Adrenal gland (tissue), 12 donors: ENCODE results near the gene MITF. TPM values are rescaled to one million over a fixed set of nuclear protein-coding genes. Genes with fewer than 3 reads are reported as not detected.

Source experiments
- DNase-seq, 7 donors: peaks; one replicate each; pipeline ENCODE4 v3.0.0-alpha.2; 2019 to 2020
- H3K27ac ChIP-seq, 5 donors: fragments of 200-600 bp; sonication (generic) in 4 of 5; 1 replicate in 3 of 5; 2 replicates in 2 of 5; pipeline versions ENCODE4 v1.5.1 to v1.8.0; 2016 to 2020; ENCODE audit warnings: mild to moderate bottlenecking in 1 of 5
- H3K27me3 ChIP-seq: fragments of 200-600 bp; 2 replicates; pipeline ENCODE4 v1.8.0; 2021
- H3K36me3 ChIP-seq, 2 donors: fragments of 200-600 bp; replicated peaks in 1 of 2; 1 replicate in 1 of 2; 2 replicates in 1 of 2; pipeline versions ENCODE4 v1.5.1 to v1.8.0; 2018 to 2022
- H3K4me1 ChIP-seq, 2 donors: fragments of 200-600 bp; replicated peaks in 1 of 2; 1 replicate in 1 of 2; 2 replicates in 1 of 2; pipeline versions ENCODE4 v1.5.1 to v1.8.0; 2018 to 2021
- H3K4me3 ChIP-seq, 4 donors: fragments of 200-600 bp; sonication (generic) in 3 of 4; one replicate each; pipeline ENCODE4 v1.5.1; 2016 to 2018
- H3K9me3 ChIP-seq, 3 donors: fragments of 200-600 bp; sonication (generic) in 1 of 3; replicated peaks in 1 of 3; 1 replicate in 2 of 3; 2 replicates in 1 of 3; pipeline versions ENCODE4 v1.5.1 to v1.8.0; 2016 to 2021
- POLR2A ChIP-seq, 2 donors: fragments of 450-650 bp; IDR thresholded peaks; one replicate each; pipeline ENCODE4 v1.6.1; 2017; ENCODE audit warnings: antibody characterized with exemption in 2 of 2, mild to moderate bottlenecking in 2 of 2, moderate library complexity in 1 of 2
- WGBS, 4 donors: extraction: QIAGEN DNeasy Blood & Tissue Kit in 2 of 4; methylation state at CpG; one replicate each; pipeline versions ENCODE4 v1.1.5 to v1.1.7; 2013 to 2017; 5-methylcytosine and 5-hydroxymethylcytosine counted together
- intact Hi-C, 2 donors: fragments of 100-400 bp; cut with DNase I; formaldehyde crosslinking; loops; one replicate each; pipeline versions ENCODE4 v1.14.1 to v1.15.0; 2022 to 2023
- polyA plus RNA-seq, 3 donors: library from polyadenylated mRNA; stranded (reverse); fragments of 200-250 nt in 2 of 3; fragments of 350-450 nt in 1 of 3; fragmentation: Illumina TruSeq in 1 of 3; extraction: RNeasy Lipid Tissue Mini Kit (QIAGEN cat#74804) in 1 of 3; gene quantifications; one replicate each; pipeline ENCODE4 v1.2.3, GENCODE V29; 2013 to 2014
- total RNA-seq, 9 donors: library from RNA; depleted of rRNA in 4 of 9; stranded (reverse); fragments of >200 nt in 4 of 9; fragments of 120-200 nt in 1 of 9; fragmentation: NEBNext Ultra II Directional in 1 of 9; extraction: Animal tissue kit (Norgen Biotek cat#: 25700) in 1 of 9; gene quantifications; one replicate each; pipeline versions ENCODE4 v1.1.0 to v1.2.4, GENCODE V29; 2013 to 2023
- TF ChIP-seq, protein P1 (sequence below), 6 experiments: fragments of 450-650 bp in 4 of 6; fragments of 200-600 bp in 2 of 6; sonication (generic) in 1 of 6; IDR thresholded peaks; 1 replicate in 5 of 6; 2 replicates in 1 of 6; pipeline versions ENCODE4 v1.5.1 to v1.8.0; 2016 to 2021; ENCODE audit warnings: antibody characterized with exemption in 6 of 6, mild to moderate bottlenecking in 2 of 6, moderate library complexity in 1 of 6
- donor health status: healthy with polysubstance abuse.
- donor health status: Bipolar disorder and iron deficiency.
- donor health status: DM: yes; HTN: yes; CAD: no.
- donor health status: DM: no; HTN: no; CAD: no.
- donor health status: DM: no; HTN: no; CAD: no.
- donor health status: DM: yes; HTN: yes; CAD: no.

Gene MITF
- total and polyA plus RNA-seq, 12 donors, result 2.4 to 23.4 (median 10.6) TPM

DNA sequence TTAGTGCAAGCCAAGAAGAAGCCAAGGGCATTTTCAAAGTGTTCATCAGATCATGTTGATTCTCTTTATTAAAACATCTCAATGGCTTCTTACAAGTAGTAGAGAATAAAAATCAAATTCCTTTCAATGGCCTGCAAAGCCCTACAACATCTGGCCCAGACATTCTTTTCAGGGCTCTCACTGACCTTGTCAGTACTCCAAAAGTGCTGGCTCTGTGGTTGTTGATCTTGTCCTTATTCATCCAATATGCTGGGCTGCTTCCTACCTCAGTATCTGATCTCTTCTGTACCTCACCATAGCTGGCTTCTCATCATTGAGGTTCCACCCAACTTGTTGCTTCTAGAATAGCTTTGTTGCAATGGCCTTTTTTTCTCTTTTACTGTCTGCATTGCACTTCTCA lies 186.2 kb downstream of the MITF start:
- Histone ChIP-seq H3K4me1 (no peaks in the 10 kb centered on the region), H3K27me3 (no peaks in the 10 kb centered on the region), H3K9me3 (no peaks in the 10 kb centered on the region), H3K36me3 (no peaks in the 10 kb centered on the region), H3K27ac (no peak overlapping the region), H3K4me3 (no peak overlapping the region)
- no peak for DNase-seq
- intact Hi-C loops, result no loop called here
- TF ChIP-seq, protein P1, sequence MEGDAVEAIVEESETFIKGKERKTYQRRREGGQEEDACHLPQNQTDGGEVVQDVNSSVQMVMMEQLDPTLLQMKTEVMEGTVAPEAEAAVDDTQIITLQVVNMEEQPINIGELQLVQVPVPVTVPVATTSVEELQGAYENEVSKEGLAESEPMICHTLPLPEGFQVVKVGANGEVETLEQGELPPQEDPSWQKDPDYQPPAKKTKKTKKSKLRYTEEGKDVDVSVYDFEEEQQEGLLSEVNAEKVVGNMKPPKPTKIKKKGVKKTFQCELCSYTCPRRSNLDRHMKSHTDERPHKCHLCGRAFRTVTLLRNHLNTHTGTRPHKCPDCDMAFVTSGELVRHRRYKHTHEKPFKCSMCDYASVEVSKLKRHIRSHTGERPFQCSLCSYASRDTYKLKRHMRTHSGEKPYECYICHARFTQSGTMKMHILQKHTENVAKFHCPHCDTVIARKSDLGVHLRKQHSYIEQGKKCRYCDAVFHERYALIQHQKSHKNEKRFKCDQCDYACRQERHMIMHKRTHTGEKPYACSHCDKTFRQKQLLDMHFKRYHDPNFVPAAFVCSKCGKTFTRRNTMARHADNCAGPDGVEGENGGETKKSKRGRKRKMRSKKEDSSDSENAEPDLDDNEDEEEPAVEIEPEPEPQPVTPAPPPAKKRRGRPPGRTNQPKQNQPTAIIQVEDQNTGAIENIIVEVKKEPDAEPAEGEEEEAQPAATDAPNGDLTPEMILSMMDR (IDR thresholded peaks at IDR 0.05), result no peak
- TF ChIP-seq POLR2A (IDR thresholded peaks at IDR 0.05), result no peak

DNA sequence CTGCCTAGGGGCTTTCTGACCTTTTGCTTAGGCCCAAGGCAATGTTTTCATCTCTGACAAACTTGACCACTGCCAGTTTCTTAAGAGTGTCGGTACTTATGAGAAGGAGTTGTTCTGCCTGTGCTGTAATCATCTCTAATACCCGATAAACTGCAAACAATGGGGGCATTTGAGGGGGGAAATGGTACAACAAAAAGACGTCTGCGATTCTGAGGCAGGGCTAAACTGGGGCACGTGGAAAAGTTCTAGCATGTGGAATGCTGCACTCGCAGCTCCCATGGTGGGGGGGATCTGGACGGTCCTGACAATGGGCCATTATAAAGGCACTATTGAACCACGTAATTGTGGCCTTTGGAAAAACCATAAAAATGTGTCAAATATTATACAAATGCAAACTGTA lies 187.1 kb downstream of the MITF start:
- no peak overlapping the region for H3K4me3 ChIP-seq
- H3K9me3 ChIP-seq, result no peaks in the 10 kb centered on the region
- DNase-seq, result no peak
- H3K4me1 ChIP-seq, result no peaks in the 10 kb centered on the region
- TF ChIP-seq, protein P1 (IDR thresholded peaks at IDR 0.05), result no peak
- no peak for TF ChIP-seq POLR2A (IDR thresholded peaks at IDR 0.05)
- WGBS, 4 donors, result 90 to 97% (median 91%) methylated on average over 8 of the region's 8 CpGs
- no peak overlapping the region for H3K27ac ChIP-seq
- intact Hi-C loops, result no loop called here
- no peaks in the 10 kb centered on the region for H3K36me3 ChIP-seq
- H3K27me3 ChIP-seq, result no peaks in the 10 kb centered on the region

DNA sequence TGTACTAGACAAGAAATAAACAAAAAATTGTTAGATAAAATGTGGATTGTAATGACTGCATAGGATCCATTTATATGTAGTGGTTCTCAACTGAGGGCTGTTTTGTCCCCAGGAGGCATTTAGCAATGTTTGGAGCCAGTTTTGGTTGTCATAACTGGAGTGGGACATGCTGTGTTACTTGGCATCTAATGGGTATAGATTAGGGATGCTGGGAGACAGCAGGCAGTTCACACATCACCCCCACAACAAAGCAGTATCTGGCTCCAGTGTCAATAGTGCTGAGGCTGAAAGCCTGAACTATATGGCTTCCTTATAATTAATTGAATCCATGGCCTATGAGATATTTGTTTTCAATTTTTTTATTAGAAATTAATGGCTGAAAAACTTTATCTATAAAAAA lies 188.3 kb downstream of the MITF start:
- Histone ChIP-seq H3K27ac (no peak overlapping the region), H3K9me3 (no peaks in the 10 kb centered on the region), H3K4me3 (no peak overlapping the region), H3K4me1 (no peaks in the 10 kb centered on the region), H3K36me3 (no peaks in the 10 kb centered on the region), H3K27me3 (no peaks in the 10 kb centered on the region)
- no peak for DNase-seq
- intact Hi-C loops, result no loop called here
- TF ChIP-seq, protein P1 (IDR thresholded peaks at IDR 0.05), result no peak
- no peak for TF ChIP-seq POLR2A (IDR thresholded peaks at IDR 0.05)

DNA sequence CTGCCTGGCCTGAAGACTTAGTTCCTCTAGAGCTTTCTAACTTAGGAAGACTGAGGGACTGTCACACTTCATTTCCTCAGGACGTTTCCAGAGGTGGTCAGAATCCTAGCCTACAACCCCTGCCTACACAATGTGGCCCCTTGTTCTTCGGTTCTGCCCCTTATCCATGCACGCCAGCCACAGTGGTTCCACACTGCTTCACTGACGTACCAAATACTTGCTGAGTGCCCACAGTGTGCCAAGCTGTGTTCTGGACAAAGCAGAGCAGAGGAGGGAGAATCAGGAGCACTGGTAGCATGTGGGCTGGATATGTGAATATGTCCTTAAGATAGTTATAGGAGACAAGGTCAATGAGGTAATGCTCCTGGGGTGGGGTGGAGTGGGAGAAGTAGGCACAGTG lies 189.8 kb downstream of the MITF start:
- Histone ChIP-seq H3K4me3 (no peak overlapping the region), H3K4me1 (no peaks in the 10 kb centered on the region), H3K27me3 (no peaks in the 10 kb centered on the region), H3K9me3 (no peaks in the 10 kb centered on the region), H3K27ac (no peak overlapping the region), H3K36me3 (no peaks in the 10 kb centered on the region)
- intact Hi-C loops, result no loop called here
- no peak for TF ChIP-seq POLR2A (IDR thresholded peaks at IDR 0.05)
- TF ChIP-seq, protein P1 (IDR thresholded peaks at IDR 0.05), result no peak
- WGBS, 4 donors, result 83 to 90% (median 89%) methylated on average over 4 of the region's 4 CpGs
- DNase-seq, result no peak
